Myometrial cell (primary cell): ENCODE results near the gene PPP1R3A. TPM values are rescaled to one million over a fixed set of nuclear protein-coding genes. Genes with fewer than 3 reads are reported as not detected.

Source experiments
- total RNA-seq: library from RNA; depleted of rRNA; stranded (reverse); fragments of >200 nt; gene quantifications from 2 replicates; pipeline ENCODE4 v1.2.3, GENCODE V29; 2015

The PPP1R3A gene
- not detected in 2 replicates for total RNA-seq

GRCh38 chr7:113918946-113919345, at the start of gene PPP1R3A:
PPP1R3A (minus strand) TSS chr7:113919009; CDS start chr7:113918996, 13 bp downstream.

